Muscle of leg (tissue), 11 donors: ENCODE measurements around the gene RHD. TPM values are rescaled to one million over a fixed set of nuclear protein-coding genes. Genes with fewer than 3 reads are reported as not detected.
A peak's percentile ranks its signal among the peaks of the same experiment; 100 is the strongest.
"Not testable (repeated sequence)": the region's sequence is repeated elsewhere in the genome, so short reads cannot be mapped to it uniquely, and the experiment has no call there.

Experiments used
- DNase-seq: peaks from one replicate; pipeline ENCODE4 v3.0.0; 2013
- H3K27ac ChIP-seq: one replicate; pipeline ENCODE4 v1.5.1; 2013; ENCODE audit warnings: mild to moderate bottlenecking, low read length, control low read depth
- H3K27me3 ChIP-seq: one replicate; pipeline ENCODE4 v1.6.1; 2013; ENCODE audit warnings: low read length; ENCODE audit not compliant: control insufficient read depth, insufficient read depth
- H3K36me3 ChIP-seq: one replicate; pipeline ENCODE4 v1.6.1; 2013; ENCODE audit warnings: low read length; ENCODE audit not compliant: control insufficient read depth, insufficient read depth
- H3K4me1 ChIP-seq: one replicate; pipeline ENCODE4 v1.6.1; 2013; ENCODE audit warnings: low read length; ENCODE audit not compliant: control insufficient read depth, insufficient read depth
- H3K4me3 ChIP-seq: one replicate; pipeline ENCODE4 v1.5.1; 2013; ENCODE audit warnings: low read length, control low read depth
- H3K9me3 ChIP-seq: replicated peaks from 2 replicates; pipeline ENCODE4 v1.6.1; 2013; ENCODE audit warnings: low read depth, low read length; ENCODE audit not compliant: control insufficient read depth
- WGBS: methylation state at CpG from one replicate; pipeline ENCODE4 v1.1.5; 2013; ENCODE audit warnings: missing lambda C conversion rate; ENCODE audit not compliant: insufficient coverage; 5-methylcytosine and 5-hydroxymethylcytosine counted together
- polyA plus RNA-seq, 8 donors: library from polyadenylated mRNA; unstranded; fragments of 120-200 nt; gene quantifications; one replicate each; pipeline versions ENCODE4 v1.2.1 to v1.2.3, GENCODE V29; 2013; ENCODE audit warnings: inconsistent platforms in 1 of 8, low replicate concordance in 1 of 8; ENCODE audit not compliant: insufficient read length in 8 of 8, insufficient read depth in 1 of 8
- total RNA-seq: library from RNA; stranded (reverse); fragments of 120-200 nt; gene quantifications from one replicate; pipeline ENCODE4 v1.2.4, GENCODE V29; 2013

The RHD gene
- total and polyA plus RNA-seq, 9 donors = 0.15 to 1.2 (median 0.48) TPM

- not testable (repeated sequence) for H3K36me3 ChIP-seq, H3K27ac ChIP-seq, H3K27me3 ChIP-seq, H3K9me3 ChIP-seq, H3K4me1 ChIP-seq, H3K4me3 ChIP-seq, DNase-seq
- no CpG with 5 or more reads among the region's 5 CpGs for WGBS
Measured at GRCh38 chr1:25329336-25329735, 57.0 kb downstream of the RHD start.

- WGBS = no CpG with 5 or more reads among the region's 5 CpGs
Measured at GRCh38 chr1:25329950-25330349, 57.6 kb downstream of the RHD start.

GRCh38 chr1:25336922-25337354, 64.6 kb downstream of the RHD start:
- H3K4me3 ChIP-seq = peak overlapping the region; percentile 41
- not testable (repeated sequence) for DNase-seq, H3K4me1 ChIP-seq, H3K9me3 ChIP-seq, H3K27me3 ChIP-seq, H3K36me3 ChIP-seq, H3K27ac ChIP-seq
- WGBS = no CpG with 5 or more reads among the region's 29 CpGs

More at GRCh38 chr1:25329950-25330349, 57.6 kb downstream of the RHD start:
- not testable (repeated sequence) for H3K27ac ChIP-seq, H3K9me3 ChIP-seq, H3K4me3 ChIP-seq, H3K4me1 ChIP-seq, H3K27me3 ChIP-seq, H3K36me3 ChIP-seq
- DNase-seq = peak; percentile 50

GRCh38 chr1:25337483-25338187, 65.3 kb downstream of the RHD start:
- peak; percentile 20 for DNase-seq
- WGBS = 0% methylated on average over 3 of the region's 39 CpGs
- not testable (repeated sequence) for H3K9me3 ChIP-seq, H3K27me3 ChIP-seq, H3K4me1 ChIP-seq, H3K36me3 ChIP-seq
- Histone ChIP-seq H3K27ac (peak overlapping the region; percentile 99), H3K4me3 (peak overlapping the region; percentile 99)

GRCh38 chr1:25338188-25338981, 66.1 kb downstream of the RHD start, which contains the start of gene TMEM50A:
TSS of gene TMEM50A (plus strand) at chr1:25338334. CDS start at chr1:25340487, 2,153 bp downstream.
- under 1% methylated on average over 51 of the region's 75 CpGs for WGBS

GRCh38 chr1:25338986-25339385, 66.7 kb downstream of the RHD start:
- Histone ChIP-seq H3K4me1 (no peaks in the 10 kb centered on the region), H3K36me3 (peaks cover 6% of the 10 kb centered on the region), H3K27ac (peak overlapping the region; percentile 99), H3K27me3 (no peaks in the 10 kb centered on the region), H3K9me3 (no peaks in the 10 kb centered on the region), H3K4me3 (peak overlapping the region; percentile 99)
- 20% methylated on average over 1 of the region's 6 CpGs for WGBS
- DNase-seq = no peak

More at GRCh38 chr1:25338188-25338981, 66.1 kb downstream of the RHD start, which contains the start of gene TMEM50A:
- no peaks in the 10 kb centered on the region for H3K4me1 ChIP-seq
- peak within 1 kb of the TSS; percentile 99 for H3K4me3 ChIP-seq
- peak within 1 kb of the TSS; percentile 99 for H3K27ac ChIP-seq
- H3K27me3 ChIP-seq = no peaks in the 10 kb centered on the region
- no peaks in the 10 kb centered on the region for H3K36me3 ChIP-seq
- peak; percentile 94 for DNase-seq
- H3K9me3 ChIP-seq = no peaks in the 10 kb centered on the region

- H3K9me3 ChIP-seq = no peaks in the 10 kb centered on the region
- no peak overlapping the region for H3K4me3 ChIP-seq
- H3K27me3 ChIP-seq = no peaks in the 10 kb centered on the region
- no peak for DNase-seq
- WGBS = 100% methylated on average over 1 of the region's 6 CpGs
- no peak overlapping the region for H3K27ac ChIP-seq
- no peaks in the 10 kb centered on the region for H3K4me1 ChIP-seq
- peaks cover 16% of the 10 kb centered on the region for H3K36me3 ChIP-seq
Measured at GRCh38 chr1:25341746-25342145, 69.4 kb downstream of the RHD start.

- DNase-seq = no peak
- WGBS = no CpG with 5 or more reads among the region's 1 CpG
- peaks cover 17% of the 10 kb centered on the region for H3K36me3 ChIP-seq
Measured at GRCh38 chr1:25342846-25343245, 70.5 kb downstream of the RHD start.

GRCh38 chr1:25343872-25344271, 71.6 kb downstream of the RHD start:
- no peak for DNase-seq
- no peak overlapping the region for H3K27ac ChIP-seq
- H3K4me3 ChIP-seq = no peak overlapping the region
- WGBS = 86% methylated on average over 1 of the region's 4 CpGs
- H3K27me3 ChIP-seq = no peaks in the 10 kb centered on the region
- no peaks in the 10 kb centered on the region for H3K4me1 ChIP-seq
- peaks cover 19% of the 10 kb centered on the region for H3K36me3 ChIP-seq
- no peaks in the 10 kb centered on the region for H3K9me3 ChIP-seq

More at GRCh38 chr1:25342846-25343245, 70.5 kb downstream of the RHD start:
- Histone ChIP-seq H3K4me1 (no peaks in the 10 kb centered on the region), H3K9me3 (no peaks in the 10 kb centered on the region), H3K27ac (no peak overlapping the region), H3K27me3 (no peaks in the 10 kb centered on the region), H3K4me3 (no peak overlapping the region)

- no peak for DNase-seq
- no peak overlapping the region for H3K27ac ChIP-seq
- no peaks in the 10 kb centered on the region for H3K4me1 ChIP-seq
- H3K9me3 ChIP-seq = no peaks in the 10 kb centered on the region
- no peaks in the 10 kb centered on the region for H3K27me3 ChIP-seq
- WGBS = no CpG with 5 or more reads among the region's 2 CpGs
- H3K36me3 ChIP-seq = peaks cover 30% of the 10 kb centered on the region
- no peak overlapping the region for H3K4me3 ChIP-seq
Measured at GRCh38 chr1:25347556-25347955, 75.2 kb downstream of the RHD start.
